C4-2B (cell line): ENCODE measurements around the gene TRHDE.

Source experiments
- ZFX ChIP-seq: fragments of 450-650 bp; IDR thresholded peaks from 2 replicates; pipeline ENCODE4 v1.6.1; 2017
- TF ChIP-seq, protein P1 (sequence below): fragments of 450-650 bp; conservative IDR thresholded peaks from 2 replicates; pipeline ENCODE4 v1.5.1; 2017; ENCODE audit warnings: mild to moderate bottlenecking

GRCh38 chr12:72453550-72453949, 181.4 kb downstream of the TRHDE start:
- TF ChIP-seq, protein P1, sequence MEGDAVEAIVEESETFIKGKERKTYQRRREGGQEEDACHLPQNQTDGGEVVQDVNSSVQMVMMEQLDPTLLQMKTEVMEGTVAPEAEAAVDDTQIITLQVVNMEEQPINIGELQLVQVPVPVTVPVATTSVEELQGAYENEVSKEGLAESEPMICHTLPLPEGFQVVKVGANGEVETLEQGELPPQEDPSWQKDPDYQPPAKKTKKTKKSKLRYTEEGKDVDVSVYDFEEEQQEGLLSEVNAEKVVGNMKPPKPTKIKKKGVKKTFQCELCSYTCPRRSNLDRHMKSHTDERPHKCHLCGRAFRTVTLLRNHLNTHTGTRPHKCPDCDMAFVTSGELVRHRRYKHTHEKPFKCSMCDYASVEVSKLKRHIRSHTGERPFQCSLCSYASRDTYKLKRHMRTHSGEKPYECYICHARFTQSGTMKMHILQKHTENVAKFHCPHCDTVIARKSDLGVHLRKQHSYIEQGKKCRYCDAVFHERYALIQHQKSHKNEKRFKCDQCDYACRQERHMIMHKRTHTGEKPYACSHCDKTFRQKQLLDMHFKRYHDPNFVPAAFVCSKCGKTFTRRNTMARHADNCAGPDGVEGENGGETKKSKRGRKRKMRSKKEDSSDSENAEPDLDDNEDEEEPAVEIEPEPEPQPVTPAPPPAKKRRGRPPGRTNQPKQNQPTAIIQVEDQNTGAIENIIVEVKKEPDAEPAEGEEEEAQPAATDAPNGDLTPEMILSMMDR = no peak
- no peak for TF ChIP-seq ZFX
